Activated CD4-positive, alpha-beta T cell treated with anti-CD3 and anti-CD28 coated beads, Interleukin-2, amount 50 U/mL, for 48 hours (primary cell): Measurements from ENCODE around the gene SAYSD1.

ENCODE experiments used
- DNase-seq, 2 experiments: peaks; one replicate each; pipeline ENCODE4 v3.0.0-alpha.2; 2020

The SAYSD1 gene

DNA sequence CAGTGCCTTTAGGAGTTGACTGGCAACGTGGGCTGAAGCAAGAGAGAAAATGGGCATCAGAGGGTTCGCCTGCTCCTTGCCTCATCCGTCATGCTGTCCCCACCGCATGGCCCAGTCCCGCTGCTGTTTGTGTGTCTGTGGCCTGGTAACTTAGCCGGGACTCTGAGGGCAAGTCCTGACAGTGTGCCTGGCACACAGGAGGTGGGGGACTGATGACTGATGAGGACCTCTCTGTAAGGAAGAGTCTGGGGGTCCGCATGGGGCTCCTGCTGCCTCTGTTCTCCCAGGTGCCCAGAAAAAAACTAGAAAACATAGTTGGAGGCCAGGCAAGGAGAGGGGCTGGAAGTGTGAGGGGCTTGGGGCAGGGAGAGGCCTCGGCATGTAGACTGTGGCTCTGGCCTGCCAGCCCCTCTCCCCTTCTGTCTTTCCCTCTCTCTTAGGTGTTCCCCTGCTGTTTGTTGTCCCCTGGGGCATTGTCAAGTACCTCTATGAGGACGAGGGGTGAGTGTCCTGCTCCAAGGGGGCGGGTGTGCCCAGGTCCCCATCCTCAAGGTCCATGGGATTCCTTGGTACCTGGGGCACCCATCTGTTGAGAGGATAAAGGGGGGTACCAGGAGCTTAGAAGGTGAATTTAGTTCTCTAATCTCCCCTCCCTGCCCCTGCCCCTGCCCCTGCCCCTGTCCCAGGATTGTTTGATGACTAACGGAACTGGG is 36.9 kb downstream of the SAYSD1 start:
- DNase-seq: no peak

DNA sequence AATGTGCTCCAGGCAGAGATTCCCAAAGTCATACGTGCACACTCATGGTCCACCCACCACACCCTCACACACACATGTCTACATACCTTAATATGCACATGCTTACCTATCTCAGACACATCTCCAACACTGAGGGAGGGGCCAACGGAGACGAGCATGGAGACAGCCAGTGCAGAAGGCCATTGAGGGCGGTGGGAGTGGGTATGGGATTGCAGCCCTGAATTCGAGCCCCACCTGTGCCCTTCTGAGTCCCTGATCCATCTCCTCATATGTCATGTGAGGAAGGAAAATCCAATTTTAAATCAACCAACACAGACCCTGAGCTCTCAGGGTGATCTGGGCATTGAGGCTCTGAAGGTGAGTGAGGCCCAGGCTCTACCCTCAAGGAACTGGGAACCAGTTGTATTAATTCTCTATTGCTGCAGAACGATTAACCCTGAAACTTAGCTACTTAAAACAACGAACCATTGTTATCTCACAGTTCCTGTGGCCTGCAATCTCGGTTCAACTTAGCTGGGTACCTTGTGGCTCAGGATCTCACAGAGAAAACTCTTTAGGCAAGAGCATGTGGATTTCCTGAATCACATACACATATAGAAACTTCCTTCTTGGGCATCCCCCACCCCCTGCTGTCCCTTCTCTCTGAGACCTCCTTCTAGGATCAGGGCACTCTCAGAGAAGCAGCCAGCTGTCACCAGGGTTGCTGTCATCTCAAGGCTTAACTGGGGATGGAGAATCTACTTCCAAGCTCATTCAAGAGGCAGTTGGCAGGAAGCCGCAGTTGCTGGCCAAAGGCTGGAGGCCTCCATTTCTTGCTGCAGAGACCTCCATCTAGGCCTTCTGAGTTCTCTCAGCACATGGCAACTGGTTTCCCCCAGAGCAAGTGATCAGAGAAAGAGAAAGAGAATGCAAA is 38.1 kb downstream of the SAYSD1 start:
- DNase-seq: no peak

DNA sequence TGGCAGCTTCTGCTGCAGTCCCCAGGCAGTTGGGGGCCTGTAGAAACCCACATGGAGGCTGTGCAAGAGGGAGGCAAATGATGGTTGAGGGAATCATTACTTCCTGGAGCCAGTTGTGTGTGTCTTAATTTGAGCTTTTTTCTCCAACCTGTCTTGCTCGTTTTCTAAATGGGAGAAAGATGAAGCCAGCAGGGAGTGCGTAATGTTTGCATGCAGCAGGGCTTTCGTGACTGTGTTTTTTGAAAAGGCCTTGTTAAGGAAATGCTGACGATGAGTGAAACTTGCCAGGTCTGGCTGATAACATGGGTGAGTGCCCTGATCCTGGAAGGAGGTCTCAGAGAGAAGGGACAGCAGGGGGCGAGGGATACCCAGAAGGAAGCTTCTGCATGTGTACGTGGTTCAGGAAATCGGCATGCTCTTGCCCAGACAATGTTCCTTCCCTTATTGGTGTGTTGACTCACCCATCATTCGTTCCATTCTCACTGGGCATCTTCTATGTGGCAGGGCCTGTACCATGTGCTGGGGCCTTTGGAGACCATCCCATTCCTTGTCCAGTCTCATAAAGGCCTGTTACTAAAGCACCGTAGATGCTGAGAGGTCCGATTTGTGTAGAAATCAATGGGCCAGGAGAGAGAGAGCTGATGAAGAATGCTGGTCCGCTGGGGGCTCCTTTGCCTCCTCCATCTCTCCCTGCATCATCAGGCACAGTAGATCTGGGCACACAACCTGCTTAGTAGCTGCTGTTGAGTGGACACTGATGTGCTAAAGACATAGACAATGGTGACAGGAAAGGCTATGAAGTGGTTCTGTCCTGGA is 39.0 kb downstream of the SAYSD1 start:
- DNase-seq: no peak

DNA sequence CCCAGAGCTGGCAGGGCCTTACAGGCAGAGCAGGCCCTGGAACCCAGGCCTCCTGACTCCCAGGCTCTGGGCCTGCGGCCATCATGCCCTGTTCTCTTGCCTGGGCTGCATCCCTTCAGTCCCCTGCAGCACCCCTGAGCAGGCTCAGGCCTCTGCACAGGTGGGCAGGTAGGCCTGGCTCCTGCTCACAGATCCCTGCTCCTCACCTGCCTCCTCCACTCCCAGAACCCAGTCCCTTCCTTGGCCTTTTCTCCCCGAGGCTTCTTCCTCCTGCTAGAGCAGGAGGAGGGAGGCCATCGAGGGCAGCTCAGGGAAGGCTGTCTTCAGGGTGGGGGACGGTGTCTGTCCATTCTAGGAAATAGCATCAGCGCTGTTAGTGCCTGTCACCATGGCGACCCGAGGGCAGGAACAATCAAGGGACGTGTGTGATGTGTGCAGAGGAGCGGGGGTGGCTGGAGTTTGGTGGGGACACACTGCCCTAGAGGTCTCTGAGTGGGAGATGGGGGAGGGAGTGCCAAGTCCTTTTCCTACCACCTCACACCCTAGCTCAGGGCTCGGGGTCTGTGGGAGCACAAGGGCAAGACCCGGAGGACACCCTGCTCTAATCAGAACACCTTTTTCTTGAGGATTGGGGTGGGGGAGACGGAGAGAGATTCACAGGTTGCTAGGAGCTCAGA is 39.8 kb downstream of the SAYSD1 start:
- DNase-seq: no peak

DNA sequence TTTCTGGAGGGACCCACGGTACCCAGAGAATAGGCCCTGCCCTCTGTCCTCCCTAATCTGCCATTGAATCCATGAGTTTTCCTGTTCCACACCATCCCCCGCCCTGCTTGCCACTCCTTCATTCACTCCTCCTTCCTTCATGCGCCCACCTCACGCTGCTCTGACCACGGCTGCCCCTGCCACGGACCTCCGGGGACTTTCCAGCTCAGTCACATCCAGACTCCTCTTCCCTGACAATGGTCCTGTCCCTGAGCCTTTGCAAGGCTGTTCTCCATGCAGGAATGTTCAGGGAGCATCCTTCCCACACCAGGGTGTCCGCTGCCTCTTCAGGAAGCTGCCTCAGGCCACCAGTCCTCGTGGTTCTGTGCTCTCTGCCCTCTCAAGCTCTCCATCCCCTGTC is 40.5 kb downstream of the SAYSD1 start:
- DNase-seq: no peak

DNA sequence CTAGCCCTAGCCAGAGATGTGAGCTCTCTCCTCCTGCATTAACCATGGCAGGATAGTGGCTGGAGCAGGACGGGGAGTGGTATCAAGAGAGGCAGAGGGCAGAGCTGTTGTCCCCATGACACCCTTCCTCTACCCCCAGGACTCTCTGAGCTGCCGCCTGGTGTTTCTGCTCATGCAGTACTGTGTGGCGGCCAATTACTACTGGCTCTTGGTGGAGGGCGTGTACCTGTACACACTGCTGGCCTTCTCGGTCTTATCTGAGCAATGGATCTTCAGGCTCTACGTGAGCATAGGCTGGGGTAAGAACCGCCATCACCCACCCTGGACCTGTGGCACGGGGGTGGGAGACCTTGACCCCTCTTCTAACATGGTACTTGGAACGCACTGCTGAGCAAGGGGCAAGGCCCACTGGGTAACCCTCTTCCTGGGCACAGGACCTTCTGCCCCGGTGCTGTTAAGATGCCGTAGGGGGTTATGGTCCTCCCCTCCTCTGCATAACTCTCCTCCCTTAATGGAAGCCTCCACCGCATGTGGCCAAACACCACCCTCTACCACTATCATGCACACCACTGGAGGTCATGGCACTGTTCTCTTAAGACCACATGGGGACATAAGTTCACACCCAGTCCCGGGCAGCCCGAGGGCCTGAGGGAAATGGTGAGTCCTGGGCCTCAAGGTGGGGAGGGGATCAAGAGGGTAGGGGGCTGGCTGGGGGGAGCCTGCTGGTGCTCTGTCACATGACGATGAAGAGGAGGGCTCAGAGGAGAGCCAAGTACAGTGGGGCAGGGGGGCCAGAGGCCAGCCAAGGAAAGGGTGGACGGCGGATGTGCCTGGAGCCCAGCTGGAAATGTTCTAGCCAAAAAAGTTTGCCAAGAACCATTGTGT is 41.3 kb downstream of the SAYSD1 start:
- no peak for DNase-seq

DNA sequence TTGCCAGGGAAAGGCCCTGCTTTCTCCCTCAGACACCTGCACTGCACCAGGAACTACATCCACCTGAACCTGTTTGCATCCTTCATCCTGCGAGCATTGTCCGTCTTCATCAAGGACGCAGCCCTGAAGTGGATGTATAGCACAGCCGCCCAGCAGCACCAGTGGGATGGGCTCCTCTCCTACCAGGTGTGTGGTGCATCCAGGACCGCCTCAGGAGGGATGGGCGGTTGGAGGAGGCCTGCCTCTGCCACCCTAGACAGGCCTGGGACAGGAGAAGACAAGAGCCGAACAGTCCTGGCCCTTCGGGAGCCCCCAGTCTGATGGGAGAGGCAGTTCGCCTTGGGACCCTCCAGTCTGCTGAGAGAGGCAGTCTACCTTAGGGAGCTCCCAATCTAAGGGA is 42.2 kb downstream of the SAYSD1 start:
- no peak for DNase-seq

DNA sequence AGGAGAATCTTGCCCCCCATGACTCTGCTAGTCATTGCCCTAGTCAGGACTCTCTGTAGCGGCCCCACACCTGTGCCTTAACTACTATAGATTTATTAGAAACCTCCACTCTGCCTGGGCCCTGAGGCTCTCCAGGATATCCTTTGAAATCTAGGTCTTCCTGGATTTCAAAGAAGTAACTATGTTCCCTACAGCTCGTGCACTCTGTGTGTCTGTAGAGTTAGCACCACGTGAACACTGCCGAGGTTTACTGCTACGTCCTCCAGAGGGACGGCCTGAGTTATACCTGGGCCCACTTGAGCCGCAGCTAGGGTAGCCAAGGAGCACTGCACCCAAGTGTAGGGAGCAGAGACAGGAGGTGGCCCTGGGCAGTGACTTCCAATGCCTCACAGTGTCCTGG is 46.6 kb downstream of the SAYSD1 start:
- no peak for DNase-seq

DNA sequence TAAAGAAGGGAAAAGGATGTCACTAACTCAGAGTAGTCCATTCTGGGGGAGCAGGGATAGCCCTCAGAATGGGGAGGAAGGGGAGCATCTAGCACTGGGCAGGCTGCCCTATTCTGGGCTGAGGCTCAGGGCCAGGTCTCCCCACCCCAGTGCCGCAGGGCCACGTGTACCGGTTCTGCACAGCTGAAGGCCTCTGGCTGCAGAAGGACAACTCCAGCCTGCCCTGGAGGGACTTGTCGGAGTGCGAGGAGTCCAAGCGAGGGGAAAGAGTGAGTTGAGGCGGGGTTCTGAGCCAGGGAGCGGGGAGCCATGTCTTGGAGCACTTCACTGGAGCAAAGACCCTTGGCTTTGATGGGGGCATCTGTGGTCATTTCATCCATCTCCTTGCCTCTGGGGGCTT is 49.4 kb downstream of the SAYSD1 start:
- DNase-seq: no peak

DNA sequence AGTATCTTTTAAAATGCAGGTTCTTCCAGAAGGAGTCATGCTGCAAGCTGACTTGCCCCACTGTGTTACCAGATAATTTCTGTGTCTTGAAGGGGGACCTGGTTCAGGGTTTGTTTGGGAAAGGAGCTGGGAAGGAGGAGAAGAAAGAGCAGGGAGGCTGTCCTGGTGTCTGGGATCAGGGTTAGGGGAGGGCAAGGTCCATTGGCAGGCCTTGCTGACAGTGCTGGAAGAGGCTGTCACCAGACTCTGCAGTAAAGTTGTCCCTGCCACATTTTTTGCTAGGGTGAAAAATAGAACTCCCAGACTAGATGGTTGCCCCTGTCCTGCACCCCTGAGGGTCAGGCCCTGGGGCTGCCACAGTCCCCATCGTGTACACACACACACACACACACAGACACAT is 51.5 kb downstream of the SAYSD1 start:
- no peak for DNase-seq

DNA sequence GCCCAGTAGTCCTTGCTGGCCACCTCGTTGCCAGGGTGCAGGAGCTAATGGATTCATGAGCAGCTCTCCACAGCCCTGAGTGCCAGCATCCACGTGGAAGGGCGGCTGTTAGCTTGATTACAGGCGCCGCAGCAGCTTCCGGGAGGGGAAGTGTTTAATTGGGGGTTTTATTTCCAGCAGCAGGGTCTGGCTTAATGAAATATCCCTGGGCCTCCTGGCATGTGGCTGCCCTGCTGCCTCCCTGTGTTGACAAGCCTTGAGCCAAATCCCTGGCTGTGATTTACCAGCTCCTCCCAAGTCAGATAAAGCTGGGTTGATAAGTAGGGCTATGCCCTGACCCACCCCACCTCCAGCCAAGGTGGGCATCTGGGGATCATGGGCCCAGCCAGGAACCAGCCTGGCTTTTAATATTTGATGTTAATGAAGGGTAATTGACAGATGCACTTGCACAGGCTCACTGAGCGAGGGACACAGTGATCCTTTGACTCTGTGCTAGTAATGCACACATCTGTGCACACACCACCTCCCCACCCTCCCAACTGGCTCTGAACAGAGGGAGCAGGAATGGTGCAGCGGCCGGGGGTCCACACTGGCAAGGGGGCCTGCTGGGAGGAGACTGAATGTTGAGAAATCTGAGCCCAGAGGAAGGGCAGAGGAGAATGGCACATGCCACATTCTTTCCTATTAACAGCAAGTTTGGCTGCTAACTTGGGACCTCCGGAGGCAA is 52.8 kb downstream of the SAYSD1 start:
- no peak for DNase-seq

DNA sequence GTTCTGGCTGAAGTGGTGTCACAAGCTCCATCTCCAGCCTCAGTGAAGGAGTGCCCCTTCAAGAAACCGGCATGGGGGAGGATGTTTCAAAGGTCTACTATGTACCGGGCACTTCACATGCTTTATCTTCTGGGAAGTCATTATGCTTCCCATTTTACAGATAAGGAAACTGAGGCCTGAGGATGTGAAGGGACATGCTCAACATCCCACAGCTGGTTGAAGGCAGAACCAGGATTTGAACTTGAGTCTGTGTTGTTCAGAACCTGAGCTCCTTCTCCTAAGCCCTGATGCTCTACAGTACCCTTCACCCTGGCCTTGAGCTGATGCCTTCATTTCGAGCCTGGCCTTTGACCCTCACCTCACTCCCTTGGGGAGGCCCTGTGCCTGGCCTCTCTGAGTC is 53.4 kb downstream of the SAYSD1 start:
- no peak for DNase-seq

DNA sequence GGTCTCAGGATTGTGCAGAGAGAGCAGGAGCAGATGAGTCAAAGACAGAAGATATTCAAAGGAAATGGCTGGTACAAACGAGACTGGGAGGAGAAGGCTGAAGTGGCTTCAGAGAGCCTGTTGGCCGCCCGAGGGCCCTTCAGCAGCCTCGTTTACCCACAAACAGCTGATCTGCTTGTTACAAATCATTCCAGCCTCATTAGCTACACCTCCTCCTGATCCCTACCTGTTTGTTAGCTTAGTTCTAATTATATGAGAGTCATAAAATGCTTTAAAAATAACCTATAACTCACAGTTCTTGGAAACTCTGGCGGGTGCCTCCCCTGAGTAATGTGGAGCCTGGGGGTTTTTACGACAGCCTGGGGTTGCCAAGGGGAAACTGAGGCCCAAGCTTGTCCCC is 53.8 kb downstream of the SAYSD1 start:
- DNase-seq: no peak

DNA sequence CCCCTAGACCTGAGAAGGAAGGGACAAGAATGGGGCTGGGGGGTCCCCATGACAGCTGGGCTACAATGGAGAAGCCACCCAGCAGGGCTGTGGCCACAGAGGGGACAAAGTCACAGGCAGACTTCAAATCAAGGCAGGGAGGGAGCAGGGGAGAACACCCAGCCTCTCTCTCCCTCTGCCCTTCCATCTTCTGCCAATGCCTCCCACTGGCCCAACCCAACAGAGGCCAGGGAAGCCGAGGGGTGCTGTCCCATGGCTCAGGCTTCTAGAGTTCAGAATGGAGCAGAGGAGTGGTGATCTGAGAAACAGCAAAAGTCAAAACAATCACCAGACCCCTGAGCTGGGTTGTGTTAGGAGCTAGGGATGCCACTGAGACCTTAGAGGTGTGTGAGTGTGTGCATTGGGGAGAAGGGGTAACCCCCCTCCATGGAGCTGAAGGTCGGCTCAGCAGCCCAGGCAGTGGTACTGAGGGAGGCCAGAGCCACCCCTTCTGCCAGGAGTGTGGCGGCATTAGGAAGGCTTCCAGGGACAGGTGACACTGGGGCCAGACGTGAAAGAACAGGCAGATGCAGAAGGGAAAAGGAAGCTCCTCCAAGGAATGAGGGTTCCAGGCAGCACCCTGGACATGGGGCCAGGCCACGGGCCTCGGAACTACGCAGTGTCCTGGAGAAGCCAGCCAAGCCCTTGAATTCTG is 54.4 kb downstream of the SAYSD1 start:
- no peak for DNase-seq

DNA sequence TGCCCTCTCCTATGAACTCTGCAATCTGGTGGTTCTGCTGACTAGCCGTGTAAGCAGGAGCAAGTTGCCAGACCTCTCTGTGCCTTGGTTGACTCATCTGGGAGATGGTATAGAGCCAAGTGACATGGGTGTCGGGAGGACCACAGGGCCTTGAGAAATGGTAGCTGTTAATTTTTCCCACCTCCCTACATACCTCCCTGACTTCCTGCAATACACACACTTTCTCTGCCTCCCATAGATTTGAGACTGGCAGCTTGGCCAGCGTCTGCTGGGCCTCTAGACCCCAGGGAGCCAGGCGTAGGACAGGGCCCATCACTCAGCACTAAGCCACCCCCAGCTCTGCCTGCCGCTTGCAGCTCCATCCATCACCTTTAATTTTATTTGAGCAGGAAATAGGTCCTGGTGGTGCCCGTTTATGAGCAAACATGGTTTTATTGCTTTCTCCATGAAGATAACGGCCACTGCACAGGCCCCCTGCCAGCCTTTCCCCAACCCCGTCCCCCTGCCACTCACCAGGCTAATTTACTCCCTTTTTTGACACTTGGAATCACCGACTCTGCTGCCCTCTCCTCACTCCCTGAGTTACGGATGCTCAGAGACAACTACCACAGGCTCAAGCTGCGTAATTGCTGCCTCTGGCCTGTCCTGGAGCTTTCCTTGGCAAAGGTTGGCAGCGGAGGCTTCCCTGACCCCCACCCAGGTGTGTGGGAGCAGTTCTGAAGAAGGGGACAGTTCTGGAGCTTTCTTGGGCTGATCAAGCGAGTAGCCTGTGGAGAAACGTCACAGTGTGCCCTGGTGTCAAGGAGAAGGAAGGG is 55.3 kb downstream of the SAYSD1 start:
- DNase-seq: no peak

DNA sequence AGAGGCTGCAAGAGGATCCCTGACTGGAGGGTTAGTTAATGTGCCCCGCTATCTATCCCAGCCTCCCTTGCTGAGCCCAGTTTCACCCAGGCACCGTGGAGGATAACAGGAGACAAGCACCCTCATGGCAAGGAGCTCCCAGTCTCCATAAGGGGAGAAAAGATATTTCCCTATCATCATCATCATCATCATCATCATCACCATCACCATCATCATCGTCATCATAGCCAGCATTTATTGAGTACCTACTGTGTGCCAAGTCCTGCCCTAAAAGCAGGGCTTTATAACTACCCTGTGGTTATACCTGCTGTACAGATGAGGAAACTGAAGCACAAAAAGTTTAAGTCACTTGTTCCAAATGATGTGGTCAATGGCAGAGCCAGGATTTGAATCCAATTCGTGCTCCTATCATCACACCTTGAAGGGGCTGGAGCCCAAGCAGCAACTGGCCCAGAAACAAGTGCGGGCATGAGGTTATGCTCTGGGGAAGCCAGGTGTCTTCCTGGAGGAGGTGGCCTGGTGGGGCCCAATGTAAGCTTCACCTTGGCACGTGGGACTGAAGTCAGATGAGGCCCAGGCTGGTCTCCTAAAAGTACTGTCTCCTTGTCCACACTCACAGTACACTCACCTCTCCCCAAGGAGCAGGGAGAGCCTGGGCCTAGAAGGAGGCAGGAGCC is 56.4 kb downstream of the SAYSD1 start:
- DNase-seq: no peak

DNA sequence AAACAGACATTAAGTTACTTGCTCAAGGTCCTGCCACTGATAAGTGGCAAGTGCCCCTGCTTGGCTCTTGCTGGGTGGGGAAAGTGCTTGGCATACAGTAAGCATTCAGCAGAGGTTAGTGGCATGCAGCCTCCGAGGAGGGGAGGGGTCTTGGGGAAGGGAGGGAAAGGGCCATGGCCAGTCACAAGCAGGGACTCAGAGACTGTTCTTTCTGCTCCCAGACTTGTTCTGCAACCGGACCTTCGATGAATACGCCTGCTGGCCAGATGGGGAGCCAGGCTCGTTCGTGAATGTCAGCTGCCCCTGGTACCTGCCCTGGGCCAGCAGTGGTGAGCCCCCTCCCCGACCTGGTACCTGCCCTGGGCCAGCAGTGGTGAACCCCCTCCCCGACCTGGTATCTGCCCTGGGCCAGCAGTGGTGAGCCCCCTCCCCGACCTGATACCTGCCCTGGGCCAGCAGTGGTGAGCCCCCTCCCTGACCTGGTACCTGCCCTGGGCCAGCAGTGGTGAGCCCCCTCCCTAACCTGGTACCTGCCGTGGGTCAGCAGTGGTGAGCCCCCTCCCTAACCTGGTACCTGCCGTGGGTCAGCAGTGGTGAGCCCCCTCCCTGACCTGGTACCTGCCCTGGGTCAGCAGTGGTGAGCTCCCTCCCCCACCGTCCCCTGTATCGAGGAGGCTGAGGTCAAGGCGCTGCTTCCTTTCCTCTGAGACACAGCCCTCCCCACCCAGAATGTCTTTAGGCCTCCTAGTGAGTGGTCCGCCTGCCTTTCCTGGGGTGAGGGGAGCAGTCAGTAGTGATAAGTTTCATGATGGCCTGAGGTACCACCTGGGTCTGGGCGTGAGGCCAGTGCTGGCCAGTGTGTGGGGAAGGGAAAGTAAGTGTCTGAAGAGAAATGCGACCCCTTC is 57.5 kb downstream of the SAYSD1 start:
- no peak for DNase-seq

DNA sequence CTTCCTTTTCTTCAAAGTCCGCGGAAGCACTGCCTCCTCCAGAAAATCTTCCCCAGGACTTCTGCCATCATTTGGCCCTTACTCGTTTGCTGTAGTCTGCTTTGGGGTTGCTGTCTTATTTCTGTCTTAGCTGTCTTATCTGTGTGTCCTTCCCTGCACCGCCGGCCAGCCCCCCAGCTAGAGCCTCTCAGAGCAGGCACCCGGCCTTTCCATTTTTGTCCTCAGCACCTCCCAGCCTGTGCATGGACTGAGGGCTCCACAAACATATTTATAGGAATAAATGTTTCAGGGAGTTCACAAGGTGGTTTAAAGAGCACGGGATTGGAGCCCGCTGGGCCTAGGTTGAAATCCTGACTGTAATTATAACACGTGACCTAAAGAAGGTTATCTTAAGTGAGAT is 58.3 kb downstream of the SAYSD1 start:
- no peak for DNase-seq
